K562 (cell line): ENCODE measurements around the gene GRAMD1B. TPM values are rescaled to one million over a fixed set of nuclear protein-coding genes. Genes with fewer than 3 reads are reported as not detected.

Experiments
- ATF7 ChIP-seq: fragments of 450-650 bp; IDR thresholded peaks from 2 replicates; pipeline ENCODE4 v1.7.1; 2014; ENCODE audit warnings: mild to moderate bottlenecking, moderate library complexity
- BHLHE40 ChIP-seq: IDR thresholded peaks from 2 replicates; pipeline ENCODE4 v1.6.1; 2011; ENCODE audit warnings: low read length, improper control_type of control experiment
- E2F1 ChIP-seq: sonication (generic); formaldehyde crosslinking; IDR thresholded peaks from 2 replicates; pipeline ENCODE4 v1.8.1; 2023; ENCODE audit warnings: mild to moderate bottlenecking, missing genetic modification reagents, moderate library complexity
- E4F1 ChIP-seq: fragments of 250-450 bp; sonication (Bioruptor Pico); IDR thresholded peaks from 2 replicates; pipeline ENCODE4 v1.5.0; 2021; ENCODE audit warnings: mild to moderate bottlenecking, borderline replicate concordance
- EP300 ChIP-seq: IDR thresholded peaks from 2 replicates; pipeline ENCODE4 v1.6.1; 2012; ENCODE audit warnings: low read length, improper control_type of control experiment
- HNRNPUL1 ChIP-seq: fragments of 200-400 bp; formaldehyde crosslinking; IDR thresholded peaks from 2 replicates; pipeline ENCODE4 v1.6.1; 2017; ENCODE audit warnings: low read length
- ID3 ChIP-seq, 2 experiments: fragments of 250-450 bp in 1 of 2; fragments of 450-650 bp in 1 of 2; sonication (Bioruptor Pico) in 1 of 2; IDR thresholded peaks; 2 replicates each; pipeline versions ENCODE4 v1.6.1 to v1.8.0; 2016 to 2021; ENCODE audit warnings: mild to moderate bottlenecking in 2 of 2, moderate library complexity in 2 of 2, missing compliant biosample characterization in 1 of 2, missing genetic modification characterization in 1 of 2
- KAT2B ChIP-seq: IDR thresholded peaks from one replicate; pipeline ENCODE4 v1.6.1; 2012; ENCODE audit warnings: low read depth, mild to moderate bottlenecking, control low read depth, inconsistent platforms, low read length, moderate library complexity
- MEF2D ChIP-seq: conservative IDR thresholded peaks from 2 replicates; pipeline ENCODE4 v1.6.1; 2016; ENCODE audit warnings: low read depth, missing genetic modification characterization, missing compliant biosample characterization
- MTA2 ChIP-seq: fragments of 450-650 bp; IDR thresholded peaks from 2 replicates; pipeline ENCODE4 v1.6.1; 2016; ENCODE audit warnings: low read depth
- NCOA6 ChIP-seq: fragments of 450-650 bp; IDR thresholded peaks from 2 replicates; pipeline ENCODE4 v1.6.1; 2017; ENCODE audit warnings: mild to moderate bottlenecking
- NFYB ChIP-seq: IDR thresholded peaks from 2 replicates; pipeline ENCODE4 v1.6.1; 2011; ENCODE audit warnings: mild to moderate bottlenecking, moderate library complexity; ENCODE audit not compliant: insufficient read length; ENCODE audit errors: extremely low read depth
- NR3C1 ChIP-seq: sonication (generic); formaldehyde crosslinking; IDR thresholded peaks from 2 replicates; pipeline ENCODE4 v1.8.1; 2022; ENCODE audit warnings: missing genetic modification reagents
- SRSF7 ChIP-seq: fragments of 200-400 bp; formaldehyde crosslinking; optimal IDR thresholded peaks from 2 replicates; pipeline ENCODE3; 2017; ENCODE audit warnings: mild to moderate bottlenecking, low read depth, low read length
- STAG1 ChIP-seq: sonication (generic); formaldehyde crosslinking; IDR thresholded peaks from 2 replicates; pipeline ENCODE4 v1.5.0; 2020; ENCODE audit warnings: missing genetic modification reagents, borderline replicate concordance
- TFE3 ChIP-seq: fragments of 450-650 bp; formaldehyde crosslinking; IDR thresholded peaks from 2 replicates; pipeline ENCODE4 v1.4.0; 2020; ENCODE audit warnings: mild to moderate bottlenecking, mixed read lengths
- USF2 ChIP-seq: sonication (generic); formaldehyde crosslinking; IDR thresholded peaks from 2 replicates; pipeline ENCODE4 v1.5.0; 2020; ENCODE audit warnings: missing genetic modification reagents
- ZNF134 ChIP-seq: fragments of 250-450 bp; sonication (Bioruptor Pico); conservative IDR thresholded peaks from 2 replicates; pipeline ENCODE4 v1.4.0; 2020
- polyA plus RNA-seq, 8 experiments: library from polyadenylated mRNA; depleted of rRNA in 4 of 8; stranded (reverse) in 5 of 8; unstranded in 3 of 8; fragments of >200 nt; fragmentation: Nextera tagmentation in 2 of 8; fragmentation: Illumina TruSeq in 1 of 8; extraction: Ambion mirVana in 2 of 8; extraction: Trizol in 1 of 8; gene quantifications; 2 replicates each; pipeline versions ENCODE4 v1.2.1 to v1.2.3, GENCODE V29; 2011 to 2014; ENCODE audit warnings: inconsistent platforms in 1 of 8, missing spikeins in 1 of 8
- total RNA-seq, 7 experiments: library from RNA; depleted of rRNA in 6 of 7; stranded (reverse); fragments of >200 nt in 6 of 7; fragmentation: Illumina TruSeq in 2 of 7; extraction: Trizol in 2 of 7; gene quantifications; 2 replicates each; pipeline versions ENCODE4 v1.2.1 to v1.2.3, GENCODE V29; 2011 to 2021; ENCODE audit warnings: low replicate concordance in 1 of 7

The GRAMD1B gene
- total and polyA plus RNA-seq, 9 of the 15 experiments (the other 6 are each of a cell fraction or from before 2014, with no cell fraction given): 0.31 TPM; not detected in 8

- TF ChIP-seq E2F1 (CRISPR knock-in tag): no peak
- no peak for TF ChIP-seq ID3 (CRISPR knock-in tag; IDR thresholded peaks at IDR 0.05)
- no peak for TF ChIP-seq ID3 (tag; IDR thresholded peaks at IDR 0.05)
- TF ChIP-seq ZNF134 (CRISPR knock-in tag): no peak
- no peak for TF ChIP-seq KAT2B
- no peak for TF ChIP-seq MTA2
- TF ChIP-seq HNRNPUL1: no peak
- peak; percentile 84 for TF ChIP-seq NFYB
- no peak for TF ChIP-seq E4F1 (CRISPR knock-in tag)
- no peak for TF ChIP-seq MEF2D
- TF ChIP-seq EP300: no peak
- peak; percentile 36; the same call in 1 of the 2 replicates for TF ChIP-seq TFE3 (CRISPR knock-in tag)
- TF ChIP-seq BHLHE40: no peak
- TF ChIP-seq NCOA6: no peak
- TF ChIP-seq ATF7: no peak
- no peak for TF ChIP-seq STAG1 (CRISPR knock-in tag)
- TF ChIP-seq SRSF7: no peak
- TF ChIP-seq USF2 (CRISPR knock-in tag): peak; percentile 89
- no peak for TF ChIP-seq NR3C1 (CRISPR knock-in tag)
Measured at GRCh38 chr11:123532131-123532530, 102.1 kb downstream of the GRAMD1B start (continued).
